Smooth muscle cell (in vitro differentiated cells): Measurements from ENCODE around the gene KEL. TPM values are rescaled to one million over a fixed set of nuclear protein-coding genes. Genes with fewer than 3 reads are reported as not detected.

Experiments used
- DNase-seq: peaks from one replicate; lab custom pipeline; 2025; ENCODE audit not compliant: unreplicated experiment; lab: John Stamatoyannopoulos, UW
- H2AFZ ChIP-seq: fragments of 200-600 bp; sonication (generic); 2 replicates; pipeline ENCODE4 v1.6.0; 2016; ENCODE audit warnings: antibody characterized with exemption, low read depth, mild to moderate bottlenecking
- H3F3A ChIP-seq: fragments of 200-600 bp; sonication (generic); 2 replicates; pipeline ENCODE4 v1.6.0; 2017; ENCODE audit warnings: antibody characterized with exemption, low read depth
- H3K27ac ChIP-seq: fragments of 200-600 bp; sonication (generic); 2 replicates; pipeline ENCODE4 v1.5.1; 2016; ENCODE audit warnings: low read depth, mild to moderate bottlenecking
- H3K27me3 ChIP-seq: fragments of 200-600 bp; sonication (generic); 2 replicates; pipeline ENCODE4 v1.6.1; 2016; ENCODE audit warnings: low read depth, mild to moderate bottlenecking
- H3K36me3 ChIP-seq: fragments of 200-600 bp; sonication (generic); 2 replicates; pipeline ENCODE4 v1.5.1; 2016; ENCODE audit warnings: low read depth
- H3K4me1 ChIP-seq: fragments of 200-600 bp; sonication (generic); 2 replicates; pipeline ENCODE4 v1.5.1; 2016; ENCODE audit warnings: low read depth
- H3K4me2 ChIP-seq: fragments of 200-600 bp; sonication (generic); 2 replicates; pipeline ENCODE4 v1.6.0; 2016; ENCODE audit warnings: mild to moderate bottlenecking
- H3K4me3 ChIP-seq: fragments of 200-600 bp; sonication (generic); 2 replicates; pipeline ENCODE4 v1.5.1; 2016; ENCODE audit warnings: mild to moderate bottlenecking
- H3K79me2 ChIP-seq: fragments of 200-600 bp; sonication (generic); 2 replicates; pipeline ENCODE4 v1.6.0; 2016; ENCODE audit warnings: low read depth, mild to moderate bottlenecking
- H3K9ac ChIP-seq: fragments of 200-600 bp; sonication (generic); 2 replicates; pipeline ENCODE4 v1.6.0; 2016; ENCODE audit warnings: low read depth
- H3K9me3 ChIP-seq: fragments of 200-600 bp; sonication (generic); replicated peaks from 2 replicates; pipeline ENCODE4 v1.5.1; 2016; ENCODE audit warnings: low read depth
- H4K20me1 ChIP-seq: fragments of 200-600 bp; sonication (generic); 2 replicates; pipeline ENCODE4 v1.6.0; 2016; ENCODE audit warnings: low read depth
- WGBS: methylation state at CpG from one replicate; pipeline ENCODE4 v1.1.7; 2016; ENCODE audit warnings: low lambda C conversion rate; 5-methylcytosine and 5-hydroxymethylcytosine counted together
- polyA plus RNA-seq: library from polyadenylated mRNA; unstranded; fragments of >200 nt; fragmentation: Nextera tagmentation; extraction: Ambion mirVana; gene quantifications from 2 replicates; pipeline ENCODE4 v1.2.1, GENCODE V29; 2016
- total RNA-seq: library from RNA; depleted of rRNA; stranded (reverse); fragments of >200 nt; gene quantifications from 2 replicates; pipeline ENCODE4 v1.2.3, GENCODE V29; 2014
- TF ChIP-seq, protein P1 (sequence below): fragments of 200-600 bp; sonication (generic); IDR thresholded peaks from 2 replicates; pipeline ENCODE4 v1.5.1; 2017; ENCODE audit warnings: borderline replicate concordance, mild to moderate bottlenecking, antibody characterized with exemption; ENCODE audit not compliant: insufficient read depth, poor library complexity, severe bottlenecking

The KEL gene
- total and polyA plus RNA-seq, 2 experiments from 2014 or later: 0.09 to 0.56 TPM

GRCh38 chr7:142962991-142963390 is 828 bp upstream of the KEL start:
- Histone ChIP-seq H3K27ac (no peak overlapping the region), H3K4me3 (no peak overlapping the region), H3K36me3 (no peaks in the 10 kb centered on the region), H3K9ac (no peak overlapping the region), H2AFZ (no peak overlapping the region), H3K4me2 (no peak overlapping the region), H3K79me2 (no peaks in the 10 kb centered on the region), H3F3A (no peaks in the 10 kb centered on the region), H3K9me3 (no peaks in the 10 kb centered on the region), H3K4me1 (peaks cover 12% of the 10 kb centered on the region), H4K20me1 (no peaks in the 10 kb centered on the region), H3K27me3 (peaks cover 3% of the 10 kb centered on the region)
- 50% methylated on average over 1 of the region's 1 CpG for WGBS
- TF ChIP-seq, protein P1, sequence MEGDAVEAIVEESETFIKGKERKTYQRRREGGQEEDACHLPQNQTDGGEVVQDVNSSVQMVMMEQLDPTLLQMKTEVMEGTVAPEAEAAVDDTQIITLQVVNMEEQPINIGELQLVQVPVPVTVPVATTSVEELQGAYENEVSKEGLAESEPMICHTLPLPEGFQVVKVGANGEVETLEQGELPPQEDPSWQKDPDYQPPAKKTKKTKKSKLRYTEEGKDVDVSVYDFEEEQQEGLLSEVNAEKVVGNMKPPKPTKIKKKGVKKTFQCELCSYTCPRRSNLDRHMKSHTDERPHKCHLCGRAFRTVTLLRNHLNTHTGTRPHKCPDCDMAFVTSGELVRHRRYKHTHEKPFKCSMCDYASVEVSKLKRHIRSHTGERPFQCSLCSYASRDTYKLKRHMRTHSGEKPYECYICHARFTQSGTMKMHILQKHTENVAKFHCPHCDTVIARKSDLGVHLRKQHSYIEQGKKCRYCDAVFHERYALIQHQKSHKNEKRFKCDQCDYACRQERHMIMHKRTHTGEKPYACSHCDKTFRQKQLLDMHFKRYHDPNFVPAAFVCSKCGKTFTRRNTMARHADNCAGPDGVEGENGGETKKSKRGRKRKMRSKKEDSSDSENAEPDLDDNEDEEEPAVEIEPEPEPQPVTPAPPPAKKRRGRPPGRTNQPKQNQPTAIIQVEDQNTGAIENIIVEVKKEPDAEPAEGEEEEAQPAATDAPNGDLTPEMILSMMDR: no peak
- DNase-seq: no peak

- no peaks in the 10 kb centered on the region for H3F3A ChIP-seq
- H3K79me2 ChIP-seq: no peaks in the 10 kb centered on the region
- H3K4me1 ChIP-seq: peaks cover 12% of the 10 kb centered on the region
- DNase-seq: no peak
- TF ChIP-seq, protein P1: no peak
- 92% methylated on average over 4 of the region's 4 CpGs for WGBS
- H3K27me3 ChIP-seq: peaks cover 3% of the 10 kb centered on the region
- no peak overlapping the region for H3K9ac ChIP-seq
- H4K20me1 ChIP-seq: no peaks in the 10 kb centered on the region
- H3K27ac ChIP-seq: no peak overlapping the region
- H3K36me3 ChIP-seq: no peaks in the 10 kb centered on the region
- H3K4me2 ChIP-seq: no peak overlapping the region
- H3K4me3 ChIP-seq: no peak overlapping the region
- H2AFZ ChIP-seq: no peak overlapping the region
- no peaks in the 10 kb centered on the region for H3K9me3 ChIP-seq
Measured at GRCh38 chr7:142961595-142961972, 579 bp downstream of the KEL start.

DNA sequence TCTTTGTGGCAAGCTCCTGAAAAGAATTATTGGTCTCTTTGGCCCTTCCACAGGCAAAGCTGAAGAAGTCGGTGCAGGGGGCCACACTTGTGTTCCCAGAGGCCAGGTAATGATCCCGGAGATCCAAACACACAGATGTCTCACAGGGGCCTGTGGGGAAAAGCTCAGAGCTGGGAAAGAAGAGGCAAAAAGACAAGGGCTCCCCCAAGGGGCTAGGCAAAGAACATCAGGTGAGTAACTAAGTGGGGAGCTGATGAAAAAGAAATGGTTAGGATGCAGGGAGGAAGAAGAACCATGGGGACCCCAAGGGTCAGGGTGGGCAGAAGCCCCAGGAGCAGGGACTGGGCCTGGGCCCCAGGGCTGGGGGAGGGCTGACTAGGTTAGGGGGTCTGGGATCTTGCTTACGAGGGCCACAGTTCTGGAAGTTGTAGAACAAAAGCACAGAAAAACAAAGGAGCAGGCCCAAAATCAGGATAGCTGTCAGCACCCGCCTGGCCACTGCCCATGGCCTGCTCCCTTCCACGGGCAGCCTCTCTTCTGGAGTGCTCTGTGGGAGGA is 1.1 kb downstream of the KEL start:
- Histone ChIP-seq H3K4me1 (peaks cover 12% of the 10 kb centered on the region), H3K9ac (no peak overlapping the region), H3K4me2 (no peak overlapping the region), H3F3A (no peaks in the 10 kb centered on the region), H2AFZ (no peak overlapping the region), H3K27me3 (peaks cover 3% of the 10 kb centered on the region), H4K20me1 (no peaks in the 10 kb centered on the region), H3K27ac (no peak overlapping the region), H3K9me3 (no peaks in the 10 kb centered on the region), H3K36me3 (no peaks in the 10 kb centered on the region), H3K4me3 (no peak overlapping the region), H3K79me2 (no peaks in the 10 kb centered on the region)
- no peak for DNase-seq
- WGBS: 93% methylated on average over 5 of the region's 5 CpGs
- TF ChIP-seq, protein P1: no peak

- H3K4me2 ChIP-seq: no peak overlapping the region
- no peak overlapping the region for H3K9ac ChIP-seq
- no peak for DNase-seq
- H3K79me2 ChIP-seq: no peaks in the 10 kb centered on the region
- TF ChIP-seq, protein P1: no peak
- no peak overlapping the region for H3K4me3 ChIP-seq
- no peak overlapping the region for H2AFZ ChIP-seq
- peaks cover 12% of the 10 kb centered on the region for H3K4me1 ChIP-seq
- no peaks in the 10 kb centered on the region for H3K9me3 ChIP-seq
- H3K36me3 ChIP-seq: no peaks in the 10 kb centered on the region
- no peaks in the 10 kb centered on the region for H3F3A ChIP-seq
- H3K27ac ChIP-seq: no peak overlapping the region
- no peaks in the 10 kb centered on the region for H4K20me1 ChIP-seq
- H3K27me3 ChIP-seq: peaks cover 3% of the 10 kb centered on the region
Measured at GRCh38 chr7:142959202-142959601, 3.0 kb downstream of the KEL start.
